Nucleus accumbens (tissue), 56 donors: ENCODE measurements around the gene USH1C.

Experiments
- DNase-seq, 56 donors: peaks; one replicate each; lab custom pipeline; 2025; lab: John Stamatoyannopoulos, UW

Gene USH1C

DNA sequence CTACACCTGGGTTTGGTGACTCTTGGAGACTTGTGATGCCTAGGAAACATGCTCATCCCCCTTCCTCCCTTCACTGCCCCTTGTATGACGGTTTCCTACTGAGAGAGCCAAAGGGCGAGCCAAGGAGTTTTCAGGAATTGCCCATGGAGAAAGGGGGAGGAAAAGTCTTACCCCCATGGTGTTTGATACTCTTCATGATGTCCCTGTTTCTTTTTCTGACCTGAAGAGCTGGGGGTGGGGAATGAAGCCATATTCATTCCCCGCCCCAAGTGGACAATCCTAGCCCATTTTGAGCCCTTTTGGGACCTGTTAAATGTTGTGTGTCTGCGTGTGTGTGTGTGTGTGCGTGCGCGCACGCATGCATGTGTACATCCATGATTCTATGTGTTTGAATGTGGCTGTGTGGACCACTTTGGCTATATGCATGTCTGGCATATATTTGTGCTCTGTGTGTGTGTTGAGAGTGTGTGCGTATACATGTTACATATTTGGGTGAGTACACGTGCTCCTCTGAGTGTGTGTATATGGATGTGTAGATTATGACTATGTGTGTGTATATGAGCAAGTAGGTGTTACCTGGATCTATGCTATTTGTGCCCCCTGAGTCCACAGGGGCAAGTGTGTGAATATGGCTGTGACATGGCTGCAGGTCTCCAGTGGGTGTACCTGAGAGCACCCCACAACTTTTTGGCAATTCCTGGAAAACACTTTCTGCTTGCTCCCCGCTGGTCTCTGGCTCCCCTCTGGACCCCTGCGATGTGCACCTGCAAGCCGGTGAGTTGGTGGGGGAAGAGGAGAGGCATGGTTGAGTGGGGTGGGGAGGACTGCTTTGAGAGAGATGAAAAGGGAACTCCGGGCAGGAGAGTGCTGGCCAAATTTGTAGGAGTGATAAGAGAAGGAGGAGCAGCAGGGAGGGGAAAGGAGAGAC, 27.5 kb upstream of the USH1C start:
- no peak for DNase-seq

DNA sequence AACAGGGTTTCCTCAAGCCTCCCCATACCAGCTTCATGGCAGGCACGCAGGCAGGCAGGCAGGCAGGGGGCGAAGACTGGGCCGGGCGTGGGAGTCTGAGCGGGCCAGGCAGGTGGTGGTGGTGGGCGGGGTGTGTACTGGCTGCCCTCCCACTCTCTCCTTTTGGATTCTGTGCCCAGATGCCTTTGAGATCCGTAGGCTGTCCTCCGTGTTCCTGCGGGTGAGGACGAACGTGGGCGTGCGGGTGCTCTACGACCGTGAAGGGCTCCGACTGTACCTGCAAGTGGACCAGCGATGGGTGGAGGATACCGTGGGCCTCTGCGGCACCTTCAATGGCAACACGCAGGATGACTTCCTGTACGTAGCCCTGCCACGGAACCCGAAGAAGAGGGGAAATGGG, 25.8 kb upstream of the USH1C start:
- no peak for DNase-seq

DNA sequence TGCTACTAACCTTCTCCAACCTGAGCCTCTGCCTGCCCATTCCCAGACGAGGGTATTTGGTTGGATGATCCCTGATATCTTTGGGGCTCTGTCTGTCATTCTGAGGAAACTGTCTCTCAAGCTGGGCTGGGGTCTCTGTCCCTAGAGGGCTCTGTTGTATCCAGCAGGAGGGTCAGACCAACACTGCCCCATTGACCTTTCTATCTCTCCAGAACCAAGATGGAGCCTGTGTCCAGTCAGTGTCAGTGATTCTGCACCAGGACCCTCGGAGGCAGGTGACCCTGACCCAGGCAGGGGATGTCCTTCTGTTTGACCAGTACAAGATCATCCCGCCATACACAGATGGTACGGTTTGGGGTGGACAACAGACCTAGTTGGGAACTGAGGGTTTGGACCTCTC, 24.7 kb upstream of the USH1C start:
- no peak for DNase-seq

DNA sequence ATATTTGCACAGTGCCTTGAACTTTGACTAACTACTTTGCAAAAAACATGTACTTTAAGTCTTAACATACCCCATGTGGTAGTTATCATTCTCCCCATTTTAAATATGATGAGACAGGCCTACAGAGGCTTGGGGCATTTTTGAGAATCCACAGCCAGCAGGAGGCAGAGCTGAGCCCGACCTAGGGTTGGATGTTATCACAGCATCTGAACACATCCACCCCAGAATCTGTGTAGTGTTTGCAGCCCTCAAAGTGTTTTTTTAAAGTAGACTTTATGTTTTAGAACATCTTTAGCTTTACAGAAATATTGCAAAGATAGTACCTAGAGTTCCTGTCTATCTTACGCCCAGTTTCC, 20.4 kb upstream of the USH1C start:
- no peak for DNase-seq

DNA sequence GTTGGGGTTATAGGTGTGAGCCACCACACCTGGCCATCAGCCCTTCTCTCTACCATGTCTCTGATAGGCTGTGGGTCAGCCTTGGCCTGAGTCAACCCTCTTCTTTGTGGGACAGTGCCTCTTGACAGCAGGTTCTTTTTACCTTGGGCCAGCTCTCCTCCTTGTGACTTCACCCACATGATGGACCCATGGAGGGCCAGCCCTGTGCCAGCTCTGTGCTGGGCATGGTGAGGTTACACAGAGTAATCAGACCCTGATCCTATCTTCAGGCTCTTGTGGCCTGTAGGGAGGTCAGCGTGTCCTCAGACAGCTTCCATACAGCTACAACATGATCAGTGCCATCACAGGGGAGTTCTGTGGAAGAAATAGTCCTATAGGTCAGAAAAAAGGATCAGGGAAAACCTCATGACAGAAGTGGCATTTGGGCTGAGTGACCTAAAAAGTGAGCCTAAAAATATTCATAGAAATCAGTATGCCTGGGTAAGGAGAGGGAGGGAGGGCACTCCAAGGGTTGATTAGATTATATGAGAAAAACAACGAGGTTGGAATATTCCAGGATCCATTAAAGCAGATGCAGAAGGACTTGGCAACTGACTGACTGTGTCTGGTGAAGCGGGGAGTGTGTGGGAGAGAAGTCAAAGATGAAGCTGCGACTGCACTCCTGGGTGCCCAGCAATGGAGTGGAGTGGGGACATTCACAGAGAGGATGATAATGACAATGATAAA, 19.9 kb upstream of the USH1C start:
- DNase-seq: no peak

DNA sequence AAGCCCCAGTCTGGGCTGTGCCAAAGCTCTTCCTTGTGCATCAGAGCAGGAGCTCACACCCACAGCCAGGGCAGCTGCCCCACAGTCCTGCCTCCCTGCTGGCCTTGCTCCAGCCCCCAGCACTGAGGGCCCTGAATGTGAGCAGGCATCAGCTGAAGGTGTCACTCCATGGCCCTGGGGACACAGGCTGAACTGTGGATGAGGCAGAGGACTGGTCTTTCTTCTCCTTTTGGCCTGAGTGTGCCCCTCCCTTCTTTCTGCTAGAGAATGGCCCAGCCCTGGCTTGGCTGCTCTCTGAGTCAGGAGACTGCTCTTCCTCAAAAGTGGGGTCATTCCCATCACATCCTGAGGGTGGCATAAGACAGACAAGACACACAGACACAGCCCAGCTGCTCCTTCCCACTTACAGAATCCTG, 19.0 kb upstream of the USH1C start:
- no peak for DNase-seq

DNA sequence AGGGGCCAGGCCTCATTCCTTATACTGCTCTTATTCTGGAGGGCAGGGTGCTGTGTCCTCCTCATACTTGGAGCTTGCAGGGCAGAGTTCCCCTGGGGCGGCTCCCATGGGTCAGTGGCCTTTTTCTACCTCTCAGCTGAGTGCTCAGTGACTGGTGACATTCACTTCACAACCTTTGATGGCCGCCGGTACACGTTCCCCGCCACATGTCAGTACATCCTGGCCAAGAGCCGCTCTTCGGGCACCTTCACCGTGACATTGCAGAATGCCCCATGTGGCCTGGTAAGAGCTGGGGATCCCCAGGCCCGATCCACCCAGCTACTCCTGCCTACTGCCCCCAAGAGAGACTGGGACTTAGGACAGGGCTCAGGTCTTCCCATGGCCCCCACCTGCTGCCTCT, 17.3 kb upstream of the USH1C start:
- DNase-seq: no peak

DNA sequence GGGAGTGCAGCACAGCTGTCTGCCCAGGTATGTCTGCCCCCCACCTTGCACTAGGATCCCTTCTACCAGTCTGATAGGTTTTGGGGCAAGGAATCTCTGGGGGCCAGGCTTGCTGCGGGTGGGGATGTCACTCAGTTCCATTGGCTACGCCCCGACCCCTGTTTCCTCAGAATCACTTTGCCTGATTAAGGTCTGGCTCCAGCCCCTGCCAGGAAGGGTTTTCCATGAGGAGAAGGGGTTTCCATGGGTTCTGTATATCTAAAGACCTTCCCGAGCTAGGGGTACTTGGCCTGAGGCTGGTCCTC, 16.8 kb upstream of the USH1C start:
- DNase-seq: no peak

DNA sequence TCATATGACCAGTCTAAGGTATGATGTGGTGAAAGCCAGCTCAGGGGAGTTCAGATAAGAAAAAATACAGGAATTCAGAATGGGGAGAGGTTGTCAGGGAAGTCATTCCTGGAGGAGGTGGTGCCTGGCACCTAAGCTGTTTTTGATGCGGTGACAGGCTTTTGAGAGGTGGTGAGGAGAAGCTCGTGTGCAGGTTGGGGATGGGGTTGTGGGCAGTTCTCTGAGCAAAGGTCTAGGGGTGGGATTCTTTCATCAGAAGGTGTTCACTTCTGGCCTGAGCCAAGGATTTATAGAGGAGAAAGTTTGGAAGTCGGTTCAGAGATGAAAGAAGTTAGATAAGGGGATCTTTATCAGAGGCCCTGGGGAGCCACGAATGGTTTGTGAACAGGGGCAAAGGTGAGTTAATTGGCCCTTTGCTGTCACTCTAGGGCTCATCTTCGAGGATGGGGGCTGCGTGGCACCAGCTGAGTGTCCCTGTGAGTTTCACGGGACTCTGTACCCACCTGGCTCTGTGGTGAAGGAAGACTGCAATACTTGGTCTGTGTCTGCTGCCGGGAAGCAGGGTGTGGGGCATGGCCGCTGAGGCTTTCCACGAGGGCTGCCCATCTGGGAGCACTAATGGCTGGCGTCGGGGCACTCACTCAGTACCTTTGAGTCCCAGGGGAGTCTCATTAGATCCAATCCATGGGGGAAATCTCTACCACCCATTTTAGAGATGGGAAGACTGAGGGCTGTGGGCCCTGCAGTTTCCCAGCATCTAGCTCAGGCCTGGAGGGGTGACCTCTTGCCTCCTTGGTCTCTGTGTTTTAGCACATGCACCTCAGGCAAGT, 16.3 kb upstream of the USH1C start:
- DNase-seq: no peak

DNA sequence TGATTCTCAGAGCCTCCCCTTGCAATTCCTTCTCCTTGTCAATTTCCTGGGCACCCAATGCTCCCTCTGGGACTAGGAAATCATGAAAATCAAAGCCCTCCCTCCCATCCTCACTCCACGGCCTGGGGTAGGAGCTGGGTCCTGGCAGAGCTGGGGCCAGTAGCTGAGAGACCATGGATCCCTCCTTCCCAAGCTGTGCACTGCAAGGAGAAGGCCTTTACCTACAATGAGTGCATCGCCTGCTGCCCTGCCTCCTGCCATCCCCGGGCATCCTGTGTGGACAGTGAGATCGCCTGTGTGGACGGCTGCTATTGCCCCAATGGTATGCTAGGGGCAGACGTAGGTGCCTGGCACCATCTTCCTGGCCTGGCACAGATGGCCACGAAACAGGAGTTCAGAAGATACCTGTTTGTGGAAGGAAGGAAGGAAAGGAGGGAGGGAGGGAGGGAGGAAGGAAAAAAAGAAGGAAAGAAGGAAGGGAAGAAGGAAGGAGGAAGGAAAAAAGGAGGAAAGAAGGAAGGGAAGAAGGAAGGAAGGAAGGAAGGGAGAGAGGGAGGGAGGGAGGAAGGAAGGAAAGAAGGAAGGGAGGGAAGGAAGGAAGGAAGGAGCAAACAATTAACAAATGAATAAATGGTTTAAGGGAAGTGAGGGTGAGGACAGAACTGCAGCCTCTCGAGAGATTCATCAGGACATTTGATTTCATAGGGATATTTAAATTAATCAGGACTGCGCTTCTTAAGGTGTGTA, 15.3 kb upstream of the USH1C start:
- DNase-seq: no peak

DNA sequence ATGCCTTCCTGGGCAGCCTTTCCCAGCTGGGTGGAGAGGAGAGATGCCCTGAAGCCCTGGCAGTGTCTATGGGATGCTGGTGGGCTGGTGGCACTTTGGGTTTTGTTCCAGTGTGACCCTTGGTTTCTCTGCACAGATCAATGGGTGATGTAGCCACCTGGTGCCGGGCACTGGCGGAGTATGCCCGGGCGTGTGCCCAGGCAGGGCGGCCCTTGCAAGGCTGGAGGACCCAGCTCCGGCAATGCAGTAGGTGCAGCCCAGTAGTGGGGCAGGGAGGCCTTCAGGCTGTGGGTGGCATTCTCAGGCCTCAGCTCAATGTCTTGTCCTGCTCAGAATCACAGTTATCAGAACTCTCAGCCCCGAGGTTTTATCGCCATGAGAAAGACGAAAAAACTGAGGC, 14.7 kb upstream of the USH1C start:
- DNase-seq: no peak

DNA sequence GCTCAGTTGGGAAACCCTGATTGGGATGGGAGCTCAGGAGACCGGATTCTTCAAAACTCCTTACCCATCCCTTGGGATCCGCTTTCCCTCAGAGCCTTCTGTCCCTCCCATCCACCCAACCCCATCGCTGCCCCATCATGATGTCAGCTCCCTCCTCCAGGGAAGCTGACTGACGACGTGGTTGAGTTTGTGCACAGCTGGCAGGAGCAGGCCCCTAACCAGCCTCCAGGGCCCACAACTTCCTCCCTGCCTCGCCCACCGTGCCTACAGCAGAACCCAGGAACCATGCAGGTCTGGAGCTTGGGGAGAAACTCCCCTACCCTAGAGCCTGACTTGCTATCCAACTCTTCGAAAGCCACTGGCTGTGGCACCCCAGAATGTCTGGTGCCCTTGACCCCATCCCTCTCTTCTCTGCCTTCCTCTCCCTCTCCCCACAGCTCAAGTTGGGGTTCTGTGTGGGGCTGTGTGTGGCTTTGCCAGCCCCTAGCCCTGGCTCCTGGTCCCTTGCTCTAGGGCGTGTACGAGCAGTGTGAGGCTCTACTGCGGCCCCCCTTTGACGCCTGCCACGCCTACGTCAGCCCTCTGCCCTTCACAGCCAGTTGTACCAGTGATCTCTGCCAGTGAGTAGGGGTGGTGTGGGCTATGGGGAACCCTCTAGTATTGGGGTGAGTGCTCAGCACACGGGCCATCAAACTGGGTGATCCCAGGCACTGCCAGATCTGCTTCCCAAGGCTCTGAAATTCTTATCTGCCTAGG, 14.0 kb upstream of the USH1C start:
- no peak for DNase-seq

DNA sequence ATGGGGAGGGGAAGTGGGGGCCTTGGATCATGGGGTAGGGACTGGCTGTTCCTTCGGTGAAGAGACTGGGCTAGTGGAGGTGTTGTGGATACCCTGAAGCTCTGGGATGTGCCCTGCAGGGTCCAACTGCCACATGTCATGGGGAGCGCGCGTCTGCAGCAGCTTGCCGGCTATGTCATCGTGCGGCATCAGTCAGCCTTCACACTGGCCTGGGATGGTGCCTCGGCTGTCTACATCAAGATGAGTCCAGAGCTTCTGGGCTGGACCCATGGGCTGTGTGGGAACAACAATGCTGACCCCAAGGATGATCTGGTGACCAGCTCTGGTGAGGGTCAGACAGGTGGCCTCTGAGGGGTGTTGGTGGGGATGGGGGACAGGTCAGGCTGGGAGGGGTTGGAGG, 12.8 kb upstream of the USH1C start:
- no peak for DNase-seq

DNA sequence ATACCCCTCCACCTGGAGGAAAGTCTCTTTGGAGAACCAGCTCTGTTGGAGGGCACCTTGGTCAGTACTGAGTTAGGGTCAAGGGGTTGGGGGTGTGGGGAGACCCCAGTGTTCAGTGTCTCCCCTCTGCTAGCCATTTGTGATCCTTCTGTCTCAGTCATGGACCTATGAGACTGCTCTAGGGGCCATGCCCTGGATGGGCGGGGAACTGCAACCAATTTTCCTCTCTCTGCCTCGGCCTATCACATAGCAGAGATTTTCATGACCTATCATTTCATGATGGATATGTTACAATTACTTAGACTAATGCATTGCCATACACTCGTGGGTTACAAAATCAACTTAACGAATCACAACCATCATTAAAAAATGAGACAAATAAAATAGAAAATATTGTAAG, 10.3 kb upstream of the USH1C start:
- no peak for DNase-seq

DNA sequence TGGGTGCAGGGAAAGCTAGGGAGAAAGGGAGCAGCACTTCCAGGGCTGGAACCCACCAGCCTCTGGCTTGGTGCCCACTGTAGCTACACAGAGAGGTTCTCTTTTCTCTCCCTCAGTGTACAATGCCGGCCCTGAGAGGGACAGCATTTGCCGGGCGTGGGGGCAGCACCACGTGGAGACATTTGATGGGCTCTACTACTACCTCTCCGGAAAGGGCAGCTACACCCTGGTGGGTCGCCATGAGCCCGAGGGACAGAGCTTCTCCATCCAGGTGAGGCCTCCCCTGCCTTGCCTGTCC, 9.0 kb upstream of the USH1C start:
- DNase-seq: no peak

DNA sequence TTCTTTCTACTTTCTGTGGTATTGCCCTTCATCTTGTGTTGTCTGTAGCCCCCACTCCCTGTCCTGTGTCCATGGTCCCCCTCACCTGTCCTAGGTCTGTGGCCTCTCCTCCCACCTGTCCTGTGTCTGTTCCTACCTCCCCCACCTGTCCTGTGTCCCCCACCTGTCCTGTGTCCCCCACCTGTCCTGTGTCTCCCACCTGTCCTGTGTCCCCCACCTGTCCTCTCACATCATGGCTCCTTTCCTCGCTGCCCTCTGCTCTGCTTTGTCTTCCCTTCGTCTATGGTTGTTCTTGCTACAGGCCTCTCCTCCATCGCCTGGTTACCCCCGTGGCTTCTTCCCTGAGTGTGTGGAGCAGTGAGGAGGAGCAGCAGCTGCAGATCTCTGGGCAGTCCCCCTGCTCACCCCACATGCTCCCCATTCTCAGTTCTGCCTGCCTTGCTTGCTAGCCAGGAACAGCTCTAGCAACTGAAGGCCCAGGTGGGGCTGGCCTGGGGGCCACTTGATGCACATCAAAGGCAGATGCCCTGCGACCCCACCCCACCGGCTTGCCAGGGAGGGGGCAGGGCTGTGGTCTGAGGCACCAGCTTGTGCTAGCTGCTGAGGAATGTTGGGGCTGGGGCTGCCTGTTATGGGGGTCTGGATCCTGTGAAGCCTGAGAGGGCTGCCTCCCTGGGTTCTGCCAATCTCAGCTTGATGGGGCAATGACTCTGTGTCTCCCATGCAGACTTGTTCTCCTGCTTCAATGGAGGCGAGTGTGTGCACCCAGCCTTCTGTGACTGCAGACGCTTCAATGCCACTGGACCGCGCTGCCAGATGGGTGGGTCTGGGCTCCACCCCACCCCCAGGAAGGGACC, 8.4 kb upstream of the USH1C start:
- DNase-seq: no peak

DNA sequence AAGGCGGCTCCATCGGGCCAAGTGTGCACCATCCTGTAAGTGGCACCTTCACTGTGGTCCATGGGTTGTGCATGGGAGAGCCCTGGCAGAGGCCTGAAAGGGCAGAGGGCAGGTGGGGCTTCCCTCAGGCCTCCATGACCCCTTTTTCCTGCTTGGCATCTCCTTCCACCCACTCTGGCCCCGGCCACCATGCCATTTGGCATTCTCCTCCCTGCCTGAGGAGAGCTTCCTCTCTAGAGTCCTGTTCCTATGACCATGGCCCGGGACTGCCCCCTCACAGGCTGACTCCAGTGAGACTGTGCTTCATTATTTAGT, 7.8 kb upstream of the USH1C start:
- DNase-seq: no peak

DNA sequence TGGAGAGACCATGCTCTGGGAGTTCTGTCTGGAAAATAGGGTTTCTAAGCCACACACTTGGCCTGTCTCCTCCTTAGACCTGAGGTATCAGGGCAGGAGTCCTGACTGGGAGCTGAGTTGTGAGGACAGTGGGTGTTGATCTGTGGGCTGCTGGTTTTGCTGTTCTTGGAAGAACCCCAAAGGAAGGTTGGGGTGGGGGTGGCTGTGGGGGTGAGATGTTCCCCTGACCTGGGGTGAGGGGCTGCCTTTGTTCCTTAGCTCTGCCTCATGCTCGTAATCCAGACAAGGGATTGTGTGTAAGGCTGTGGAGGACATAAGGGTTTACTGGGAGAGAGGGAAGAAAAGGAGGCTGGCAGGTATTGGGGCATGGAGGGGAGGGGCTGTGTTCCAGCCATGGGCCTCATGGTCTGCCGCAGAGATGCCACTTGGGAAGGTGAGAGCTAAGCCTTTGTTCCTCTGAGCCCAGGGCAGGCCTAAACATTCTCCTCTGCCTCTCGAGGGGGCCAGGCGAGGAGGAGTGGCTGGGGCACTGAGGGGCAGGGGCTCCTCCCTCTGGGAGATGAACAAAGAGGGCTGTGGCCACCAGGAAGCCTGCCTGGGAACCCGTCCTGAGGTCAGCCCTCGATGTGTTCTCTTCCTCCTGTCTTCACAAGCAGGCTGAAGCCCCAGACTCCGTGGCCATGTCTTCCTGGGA, 7.3 kb upstream of the USH1C start:
- DNase-seq: no peak
